Vagina (tissue), 2 donors: ENCODE results near the gene MKS1.

Experiments
- CTCF ChIP-seq, 3 experiments: fragments of 450-650 bp in 2 of 3; fragments of 200-600 bp in 1 of 3; sonication (generic) in 1 of 3; IDR thresholded peaks; one replicate each; pipeline ENCODE4 v1.5.1; 2017 to 2019; ENCODE audit warnings: antibody characterized with exemption in 3 of 3, mild to moderate bottlenecking in 2 of 3, moderate library complexity in 2 of 3
- POLR2A ChIP-seq, 2 donors: fragments of 450-650 bp; IDR thresholded peaks; one replicate each; pipeline ENCODE4 v1.6.1; 2017; ENCODE audit warnings: antibody characterized with exemption in 2 of 2, mild to moderate bottlenecking in 2 of 2, moderate library complexity in 2 of 2
- POLR2AphosphoS5 ChIP-seq, 2 donors: sonication (generic); formaldehyde crosslinking; IDR thresholded peaks; one replicate each; pipeline ENCODE4 v1.9.0; 2017; ENCODE audit warnings: antibody characterized with exemption in 2 of 2, mild to moderate bottlenecking in 2 of 2, low read depth in 1 of 2; ENCODE audit not compliant: insufficient read depth in 1 of 2

GRCh38 chr17:58252141-58252540, 33.1 kb upstream of the MKS1 start:
- TF ChIP-seq CTCF (IDR thresholded peaks at IDR 0.05) (no peak), POLR2A (IDR thresholded peaks at IDR 0.05) (no peak), POLR2AphosphoS5 (IDR thresholded peaks at IDR 0.05; ENCODE audit: insufficient read depth in 1 of 2, low read depth in 1 of 2) (no peak)
